IMR-90 (cell line): ENCODE measurements around the gene GNG2.

Experiments used
- BHLHE40 ChIP-seq: fragments of 150-350 bp; IDR thresholded peaks from 2 replicates; pipeline ENCODE4 v1.6.1; 2016; ENCODE audit warnings: mild to moderate bottlenecking, low read depth, low read length
- CEBPB ChIP-seq: IDR thresholded peaks from 2 replicates; pipeline ENCODE4 v1.6.1; 2012; ENCODE audit warnings: low read depth, low read length, improper control_type of control experiment
- CHD1 ChIP-seq: IDR thresholded peaks from 2 replicates; pipeline ENCODE4 v1.6.1; 2012; ENCODE audit warnings: low read depth, low read length, improper control_type of control experiment
- CTCF ChIP-seq: conservative IDR thresholded peaks from 2 replicates; pipeline ENCODE4 v1.5.1; 2012; ENCODE audit warnings: mild to moderate bottlenecking, low read depth, low read length, improper control_type of control experiment
- MAFK ChIP-seq: IDR thresholded peaks from 2 replicates; pipeline ENCODE4 v1.6.1; 2012; ENCODE audit warnings: low read depth, low read length, improper control_type of control experiment
- MAZ ChIP-seq: IDR thresholded peaks from 2 replicates; pipeline ENCODE4 v1.6.1; 2012; ENCODE audit warnings: low read depth, mild to moderate bottlenecking, low read length, improper control_type of control experiment, moderate library complexity, borderline replicate concordance
- POLR2A ChIP-seq: IDR thresholded peaks from 2 replicates; pipeline ENCODE4 v1.6.1; 2012; ENCODE audit warnings: mild to moderate bottlenecking, low read depth, low read length
- RCOR1 ChIP-seq: IDR thresholded peaks from 2 replicates; pipeline ENCODE4 v1.6.1; 2012; ENCODE audit warnings: mild to moderate bottlenecking, low read length, improper control_type of control experiment; ENCODE audit not compliant: insufficient replicate concordance
- RFX5 ChIP-seq: IDR thresholded peaks from 2 replicates; pipeline ENCODE4 v1.8.0; 2012; ENCODE audit warnings: low read depth, mild to moderate bottlenecking, low read length, moderate library complexity
- USF2 ChIP-seq: fragments of 150-350 bp; IDR thresholded peaks from 2 replicates; pipeline ENCODE4 v1.6.1; 2017; ENCODE audit warnings: mild to moderate bottlenecking, antibody characterized with exemption, low read length, low read depth

GRCh38 chr14:51846631-51847488, 13.6 kb upstream of the GNG2 start:
- TF ChIP-seq CEBPB (no peak), CTCF (no peak), POLR2A (no peak), MAZ (no peak), MAFK (no peak), BHLHE40 (no peak), CHD1 (no peak), RCOR1 (no peak), RFX5 (no peak), USF2 (no peak)
